AG09319 (cell line): ENCODE results near the gene ANKRD13A.
A peak's percentile ranks its signal among the peaks of the same experiment; 100 is the strongest.

Experiments used
- DNase-seq: peaks from one replicate; pipeline ENCODE4 v3.0.0-alpha.2; 2010; ENCODE audit warnings: low read depth; ENCODE audit errors: extremely low read depth
- CTCF ChIP-seq: IDR thresholded peaks from 2 replicates; pipeline ENCODE4 v1.5.1; 2011; ENCODE audit warnings: low read depth, mild to moderate bottlenecking, inconsistent platforms, low read length, moderate library complexity

The ANKRD13A gene

GRCh38 chr12:109966546-109966945, 32.7 kb upstream of the ANKRD13A start:
- DNase-seq, result no peak
- no peak for TF ChIP-seq CTCF

- TF ChIP-seq CTCF, result no peak
- DNase-seq, result no peak
Observed at GRCh38 chr12:109967383-109968031, 31.7 kb upstream of the ANKRD13A start.

DNA sequence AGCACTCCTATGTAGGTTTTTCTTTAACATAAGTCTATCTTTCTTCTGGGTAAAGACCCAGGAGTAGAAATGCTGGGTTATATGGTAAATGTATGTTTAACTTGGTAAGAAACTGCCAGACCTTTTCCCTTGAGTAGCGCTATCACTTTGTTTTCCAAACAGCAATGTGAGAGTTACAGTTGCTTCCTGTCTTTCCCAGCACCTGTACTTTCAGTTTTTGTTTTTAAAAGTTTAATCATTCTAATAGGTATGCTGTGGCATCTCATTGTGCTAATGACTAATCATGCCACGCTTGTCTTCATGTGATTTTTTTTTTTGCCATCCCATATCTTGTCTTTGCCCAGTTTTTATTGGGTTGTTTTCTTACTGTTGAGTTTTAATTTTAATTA, 31.2 kb upstream of the ANKRD13A start:
- TF ChIP-seq CTCF, result no peak
- no peak for DNase-seq

GRCh38 chr12:109968801-109969200, 30.4 kb upstream of the ANKRD13A start:
- no peak for DNase-seq
- no peak for TF ChIP-seq CTCF

DNA sequence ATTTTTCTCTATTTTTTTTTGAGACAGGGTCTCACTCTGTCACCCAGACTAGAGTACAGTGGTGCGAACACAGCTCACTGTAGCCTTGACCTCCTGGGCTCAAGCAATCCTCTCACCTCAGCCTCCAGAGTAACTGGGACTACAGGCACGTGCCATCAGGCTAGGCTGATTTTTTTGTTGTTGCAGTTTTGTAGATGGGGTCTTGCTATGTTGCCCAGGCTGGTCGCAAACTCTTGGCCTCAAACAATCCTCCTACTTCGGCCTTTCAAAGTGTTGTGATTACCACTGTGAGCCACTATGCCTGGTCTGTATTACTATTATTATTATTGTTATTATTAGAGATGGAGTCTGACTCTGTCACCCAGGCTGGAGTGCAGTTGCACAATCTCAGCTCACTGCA, 26.4 kb upstream of the ANKRD13A start:
- TF ChIP-seq CTCF, result no peak
- no peak for DNase-seq

DNA sequence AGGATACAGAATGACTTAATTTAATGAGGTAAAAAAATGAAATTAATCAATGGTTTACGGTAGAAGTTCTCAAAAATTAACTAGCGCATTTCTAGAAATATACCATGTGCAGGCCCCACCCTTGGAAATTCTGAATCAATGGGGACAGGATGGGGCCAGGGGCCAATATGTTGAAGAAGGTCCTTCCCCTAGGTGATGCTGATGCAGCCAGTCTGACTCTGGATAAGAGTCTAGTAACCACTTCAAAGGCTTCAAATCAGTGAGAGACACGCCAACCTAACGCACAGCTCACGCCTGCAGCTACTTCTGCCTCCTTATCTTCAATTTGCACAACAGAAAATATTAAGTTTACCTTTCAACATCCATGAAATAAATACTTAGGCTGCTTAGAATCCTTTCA, 17.9 kb upstream of the ANKRD13A start:
- no peak for DNase-seq
- TF ChIP-seq CTCF, result no peak

- peak; percentile 32 for DNase-seq
- TF ChIP-seq CTCF, result no peak
Observed at GRCh38 chr12:109982210-109982609, 17.0 kb upstream of the ANKRD13A start.
